Measurements from ENCODE around the gene MIOS.

MIOS gene

DNA sequence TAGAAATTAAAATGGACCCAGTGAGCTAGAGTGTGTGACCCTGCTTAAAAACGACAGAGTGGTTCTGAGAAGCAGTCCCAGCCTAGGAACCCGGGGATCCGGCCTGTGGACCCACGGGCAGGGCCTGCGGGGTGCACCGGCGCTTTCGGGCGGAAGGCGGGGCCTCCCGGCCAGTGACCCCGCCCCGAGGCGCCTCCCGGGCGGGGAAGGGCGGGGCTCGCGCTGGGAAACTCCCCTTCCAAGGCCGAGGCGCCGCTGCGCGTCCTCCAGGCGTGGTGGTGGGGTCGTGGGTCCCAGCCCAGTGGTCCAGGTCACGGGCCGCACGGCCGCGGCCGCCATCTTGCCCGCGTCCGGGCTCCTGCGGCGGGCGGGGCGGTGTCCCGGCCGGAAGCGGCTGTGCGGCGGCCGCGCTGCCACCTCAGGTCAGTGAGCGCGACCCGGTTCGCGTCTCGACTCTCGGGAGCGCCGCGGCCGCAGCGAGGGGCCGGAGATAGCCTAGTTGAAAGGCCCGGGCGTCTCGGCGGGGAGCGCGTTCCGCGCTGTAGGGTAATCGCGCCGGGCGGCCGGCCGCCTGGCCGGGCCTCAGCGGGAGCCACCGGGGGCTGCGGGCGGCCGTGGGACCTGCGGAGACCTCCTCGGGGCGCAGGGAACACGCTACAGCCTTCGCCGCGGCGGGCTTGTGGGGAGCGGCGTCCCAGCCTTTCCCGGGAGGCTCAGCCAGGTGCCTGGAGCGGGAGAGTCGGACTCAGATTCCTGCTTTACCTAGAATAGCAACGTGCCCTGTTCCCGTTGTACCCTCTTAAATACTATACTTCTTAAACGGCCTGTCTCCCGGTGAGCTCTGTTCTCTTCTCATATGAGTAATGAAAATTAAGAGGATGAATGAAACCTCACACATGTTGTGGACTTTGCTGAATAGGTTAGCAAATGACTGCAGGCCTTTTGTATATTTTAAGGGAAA lies at the start of gene MIOS:
Gene MIOS (plus strand): TSS at position 234 of the 961 bp plus-strand sequence. CDS start 5,592 bp downstream, outside the sequence.
- H3K9ac ChIP-seq (ENCODE audit: low read depth in 1 of 2, low read length in 2 of 2): peak within 1 kb of the TSS; percentile 92
- no peaks in the 10 kb centered on the region for H3K9me3 ChIP-seq (ENCODE audit: control insufficient read depth in 2 of 2, low read length in 2 of 2)
- peak within 1 kb of the TSS; percentile 81 to 93 for H3K4me3 ChIP-seq (ENCODE audit: low read length in 2 of 2)
- no peaks in the 10 kb centered on the region for H3K36me3 ChIP-seq (ENCODE audit: control insufficient read depth in 2 of 2, insufficient read depth in 2 of 2, low read length in 2 of 2)
- H3K4me1 ChIP-seq (ENCODE audit: control insufficient read depth in 2 of 2, insufficient read depth in 2 of 2, low read length in 2 of 2): peaks cover 11 to 13% of the 10 kb centered on the region in 2 donors
- H3K27ac ChIP-seq (ENCODE audit: low read depth in 2 of 2, low read length in 2 of 2): peak within 1 kb of the TSS; percentile 89 to 92
- no peaks in the 10 kb centered on the region for H3K27me3 ChIP-seq (ENCODE audit: control insufficient read depth in 2 of 2, insufficient read depth in 2 of 2, low read length in 2 of 2)

GRCh38 chr7:7517754-7518153 lies 48.9 kb upstream of the MIOS start:
- H3K36me3 ChIP-seq (ENCODE audit: control insufficient read depth in 2 of 2, insufficient read depth in 2 of 2, low read length in 2 of 2): no peaks in the 10 kb centered on the region
- no peaks in the 10 kb centered on the region for H3K27me3 ChIP-seq (ENCODE audit: control insufficient read depth in 2 of 2, insufficient read depth in 2 of 2, low read length in 2 of 2)

DNA sequence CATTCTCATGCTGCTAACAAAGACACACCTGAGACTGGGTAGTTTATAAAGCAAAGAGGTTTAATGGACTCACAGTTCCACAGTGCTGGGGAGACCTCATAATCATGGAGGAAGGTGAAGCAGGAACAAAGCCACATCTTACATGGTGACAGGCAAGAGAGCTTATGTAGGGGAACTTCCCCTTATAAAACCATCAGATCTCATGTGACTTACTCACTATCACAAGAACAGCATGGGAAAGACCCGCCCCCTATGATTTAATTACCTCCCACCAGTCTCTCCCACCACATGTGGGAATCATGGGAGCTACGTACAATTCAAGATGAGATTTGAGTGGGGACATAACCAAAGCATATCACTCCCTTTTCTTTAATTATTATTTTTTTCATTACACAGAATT lies 47.6 kb upstream of the MIOS start:
- Histone ChIP-seq H3K27me3 (ENCODE audit: control insufficient read depth in 2 of 2, insufficient read depth in 2 of 2, low read length in 2 of 2) (no peaks in the 10 kb centered on the region), H3K27ac (ENCODE audit: low read depth in 2 of 2, low read length in 2 of 2) (no peak overlapping the region), H3K9me3 (ENCODE audit: control insufficient read depth in 2 of 2, low read length in 2 of 2) (no peaks in the 10 kb centered on the region), H3K4me1 (ENCODE audit: control insufficient read depth in 2 of 2, insufficient read depth in 2 of 2, low read length in 2 of 2) (peaks cover 7 to 16% of the 10 kb centered on the region in 2 donors), H3K36me3 (ENCODE audit: control insufficient read depth in 2 of 2, insufficient read depth in 2 of 2, low read length in 2 of 2) (no peaks in the 10 kb centered on the region), H3K4me3 (ENCODE audit: low read length in 2 of 2) (no peak overlapping the region), H3K9ac (ENCODE audit: low read depth in 1 of 2, low read length in 2 of 2) (no peak overlapping the region)

More at GRCh38 chr7:7517754-7518153, 48.9 kb upstream of the MIOS start:
- Histone ChIP-seq H3K9ac (ENCODE audit: low read depth in 1 of 2, low read length in 2 of 2) (peak overlapping the region in 1 of 2 donors; percentile 36), H3K4me3 (ENCODE audit: low read length in 2 of 2) (no peak overlapping the region), H3K27ac (ENCODE audit: low read depth in 2 of 2, low read length in 2 of 2) (no peak overlapping the region), H3K9me3 (ENCODE audit: control insufficient read depth in 2 of 2, low read length in 2 of 2) (no peaks in the 10 kb centered on the region), H3K4me1 (ENCODE audit: control insufficient read depth in 2 of 2, insufficient read depth in 2 of 2, low read length in 2 of 2) (peaks cover 7 to 25% of the 10 kb centered on the region in 2 donors)

DNA sequence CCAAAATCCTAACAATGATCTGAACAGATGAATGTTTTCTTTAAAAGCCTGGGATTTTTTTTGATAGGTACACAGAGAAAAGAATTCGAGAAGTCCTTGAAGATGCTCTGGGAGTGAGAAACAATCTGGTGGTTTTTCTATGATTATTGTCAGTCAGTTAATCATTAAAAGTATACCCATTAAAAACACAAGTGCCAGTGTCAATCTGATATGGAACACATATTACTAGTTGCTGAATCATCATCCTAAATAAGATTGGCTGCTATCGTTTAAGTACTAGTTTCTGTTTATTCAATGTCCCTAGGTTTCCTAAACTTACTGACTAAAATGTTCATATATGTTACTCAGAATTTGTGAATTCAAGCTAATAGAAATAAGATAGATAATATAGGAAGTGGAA lies 47.2 kb upstream of the MIOS start:
- Histone ChIP-seq H3K4me1 (ENCODE audit: control insufficient read depth in 2 of 2, insufficient read depth in 2 of 2, low read length in 2 of 2) (peaks cover 5 to 16% of the 10 kb centered on the region in 2 donors), H3K36me3 (ENCODE audit: control insufficient read depth in 2 of 2, insufficient read depth in 2 of 2, low read length in 2 of 2) (no peaks in the 10 kb centered on the region), H3K9ac (ENCODE audit: low read depth in 1 of 2, low read length in 2 of 2) (no peak overlapping the region), H3K4me3 (ENCODE audit: low read length in 2 of 2) (no peak overlapping the region), H3K27ac (ENCODE audit: low read depth in 2 of 2, low read length in 2 of 2) (no peak overlapping the region), H3K9me3 (ENCODE audit: control insufficient read depth in 2 of 2, low read length in 2 of 2) (no peaks in the 10 kb centered on the region), H3K27me3 (ENCODE audit: control insufficient read depth in 2 of 2, insufficient read depth in 2 of 2, low read length in 2 of 2) (no peaks in the 10 kb centered on the region)

DNA sequence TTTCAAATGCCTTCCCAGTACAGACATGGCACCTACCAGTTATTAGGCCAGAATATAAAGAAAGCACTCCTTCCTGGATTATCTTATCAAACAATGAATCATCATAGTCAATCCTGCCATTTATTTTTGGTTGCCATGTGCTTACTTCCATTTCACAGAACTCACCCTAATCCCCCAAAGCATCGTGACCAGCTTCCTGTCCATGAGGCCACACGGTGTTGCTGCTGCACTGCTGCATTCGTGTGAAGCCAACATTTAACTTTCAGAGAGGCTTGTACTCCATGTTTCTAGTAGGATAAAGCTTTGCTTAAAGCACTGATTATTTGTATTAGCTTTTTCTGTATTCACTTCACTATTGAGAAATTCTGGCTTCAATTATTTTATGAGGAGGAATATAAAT lies 45.4 kb upstream of the MIOS start:
- H3K4me1 ChIP-seq (ENCODE audit: control insufficient read depth in 2 of 2, insufficient read depth in 2 of 2, low read length in 2 of 2): peaks cover under 1 to 11% of the 10 kb centered on the region in 2 donors
- H3K27ac ChIP-seq (ENCODE audit: low read depth in 2 of 2, low read length in 2 of 2): no peak overlapping the region
- no peaks in the 10 kb centered on the region for H3K27me3 ChIP-seq (ENCODE audit: control insufficient read depth in 2 of 2, insufficient read depth in 2 of 2, low read length in 2 of 2)
- no peaks in the 10 kb centered on the region for H3K36me3 ChIP-seq (ENCODE audit: control insufficient read depth in 2 of 2, insufficient read depth in 2 of 2, low read length in 2 of 2)
- H3K4me3 ChIP-seq (ENCODE audit: low read length in 2 of 2): no peak overlapping the region
- no peaks in the 10 kb centered on the region for H3K9me3 ChIP-seq (ENCODE audit: control insufficient read depth in 2 of 2, low read length in 2 of 2)
- no peak overlapping the region for H3K9ac ChIP-seq (ENCODE audit: low read depth in 1 of 2, low read length in 2 of 2)

DNA sequence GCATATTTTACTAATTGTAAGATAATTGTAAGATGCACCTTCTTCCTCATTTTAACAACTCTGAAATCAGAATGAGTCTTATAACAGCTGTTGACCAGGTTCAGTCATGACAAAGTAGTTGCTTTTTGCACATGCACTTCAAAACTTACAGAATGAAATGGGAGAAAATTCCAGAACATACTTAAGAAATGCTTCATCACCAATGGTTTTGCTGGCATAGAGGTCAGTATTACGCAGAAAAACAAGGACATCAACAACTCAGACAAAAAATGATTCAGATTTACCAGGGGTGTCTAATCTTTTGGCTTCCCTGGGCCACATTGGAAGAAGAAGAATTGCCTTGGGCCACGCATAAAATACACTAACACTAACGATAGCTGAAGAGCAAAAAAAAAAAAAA lies 44.3 kb upstream of the MIOS start:
- Histone ChIP-seq H3K27me3 (ENCODE audit: control insufficient read depth in 2 of 2, insufficient read depth in 2 of 2, low read length in 2 of 2) (peaks cover 0 to 1% of the 10 kb centered on the region in 2 donors), H3K4me1 (ENCODE audit: control insufficient read depth in 2 of 2, insufficient read depth in 2 of 2, low read length in 2 of 2) (peaks cover 0 to 3% of the 10 kb centered on the region in 2 donors), H3K27ac (ENCODE audit: low read depth in 2 of 2, low read length in 2 of 2) (no peak overlapping the region), H3K9ac (ENCODE audit: low read depth in 1 of 2, low read length in 2 of 2) (no peak overlapping the region), H3K9me3 (ENCODE audit: control insufficient read depth in 2 of 2, low read length in 2 of 2) (no peaks in the 10 kb centered on the region), H3K4me3 (ENCODE audit: low read length in 2 of 2) (no peak overlapping the region), H3K36me3 (ENCODE audit: control insufficient read depth in 2 of 2, insufficient read depth in 2 of 2, low read length in 2 of 2) (no peaks in the 10 kb centered on the region)

- no peak overlapping the region for H3K4me3 ChIP-seq (ENCODE audit: low read length in 2 of 2)
- no peaks in the 10 kb centered on the region for H3K4me1 ChIP-seq (ENCODE audit: control insufficient read depth in 2 of 2, insufficient read depth in 2 of 2, low read length in 2 of 2)
- no peak overlapping the region for H3K9ac ChIP-seq (ENCODE audit: low read depth in 1 of 2, low read length in 2 of 2)
- H3K36me3 ChIP-seq (ENCODE audit: control insufficient read depth in 2 of 2, insufficient read depth in 2 of 2, low read length in 2 of 2): no peaks in the 10 kb centered on the region
- no peak overlapping the region for H3K27ac ChIP-seq (ENCODE audit: low read depth in 2 of 2, low read length in 2 of 2)
- H3K9me3 ChIP-seq (ENCODE audit: control insufficient read depth in 2 of 2, low read length in 2 of 2): no peaks in the 10 kb centered on the region
- peaks cover 0 to 3% of the 10 kb centered on the region in 2 donors for H3K27me3 ChIP-seq (ENCODE audit: control insufficient read depth in 2 of 2, insufficient read depth in 2 of 2, low read length in 2 of 2)
Measured at GRCh38 chr7:7524121-7524520, 42.6 kb upstream of the MIOS start.

- no peaks in the 10 kb centered on the region for H3K9me3 ChIP-seq (ENCODE audit: control insufficient read depth in 2 of 2, low read length in 2 of 2)
- H3K27ac ChIP-seq (ENCODE audit: low read depth in 2 of 2, low read length in 2 of 2): no peak overlapping the region
- no peaks in the 10 kb centered on the region for H3K4me1 ChIP-seq (ENCODE audit: control insufficient read depth in 2 of 2, insufficient read depth in 2 of 2, low read length in 2 of 2)
- H3K9ac ChIP-seq (ENCODE audit: low read depth in 1 of 2, low read length in 2 of 2): no peak overlapping the region
- no peaks in the 10 kb centered on the region for H3K36me3 ChIP-seq (ENCODE audit: control insufficient read depth in 2 of 2, insufficient read depth in 2 of 2, low read length in 2 of 2)
- H3K27me3 ChIP-seq (ENCODE audit: control insufficient read depth in 2 of 2, insufficient read depth in 2 of 2, low read length in 2 of 2): peaks cover 0 to 3% of the 10 kb centered on the region in 2 donors
- H3K4me3 ChIP-seq (ENCODE audit: low read length in 2 of 2): no peak overlapping the region
Measured at GRCh38 chr7:7526006-7526405, 40.7 kb upstream of the MIOS start.

DNA sequence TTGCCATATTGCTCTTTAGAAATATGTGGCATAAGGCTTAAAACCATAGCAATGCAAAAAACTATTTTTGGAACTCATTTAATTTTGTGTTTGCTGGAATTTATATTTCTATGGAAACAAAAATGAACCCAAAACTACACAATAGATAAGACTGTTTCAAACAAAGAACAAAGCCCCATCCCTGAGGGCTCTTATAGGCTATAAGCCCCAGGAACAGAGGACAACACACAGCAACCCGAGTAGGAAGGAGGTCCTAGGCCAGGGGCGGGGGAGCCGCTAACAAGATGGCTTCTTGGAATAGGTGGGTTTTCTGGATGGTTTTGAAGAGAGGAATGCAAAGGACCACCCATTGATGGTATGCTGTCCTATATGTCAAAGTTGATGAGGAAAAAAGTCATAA lies 39.6 kb upstream of the MIOS start:
- Histone ChIP-seq H3K9ac (ENCODE audit: low read depth in 1 of 2, low read length in 2 of 2) (no peak overlapping the region), H3K4me1 (ENCODE audit: control insufficient read depth in 2 of 2, insufficient read depth in 2 of 2, low read length in 2 of 2) (no peaks in the 10 kb centered on the region), H3K36me3 (ENCODE audit: control insufficient read depth in 2 of 2, insufficient read depth in 2 of 2, low read length in 2 of 2) (no peaks in the 10 kb centered on the region), H3K27me3 (ENCODE audit: control insufficient read depth in 2 of 2, insufficient read depth in 2 of 2, low read length in 2 of 2) (peaks cover 0 to 3% of the 10 kb centered on the region in 2 donors), H3K9me3 (ENCODE audit: control insufficient read depth in 2 of 2, low read length in 2 of 2) (no peaks in the 10 kb centered on the region), H3K4me3 (ENCODE audit: low read length in 2 of 2) (no peak overlapping the region), H3K27ac (ENCODE audit: low read depth in 2 of 2, low read length in 2 of 2) (no peak overlapping the region)

DNA sequence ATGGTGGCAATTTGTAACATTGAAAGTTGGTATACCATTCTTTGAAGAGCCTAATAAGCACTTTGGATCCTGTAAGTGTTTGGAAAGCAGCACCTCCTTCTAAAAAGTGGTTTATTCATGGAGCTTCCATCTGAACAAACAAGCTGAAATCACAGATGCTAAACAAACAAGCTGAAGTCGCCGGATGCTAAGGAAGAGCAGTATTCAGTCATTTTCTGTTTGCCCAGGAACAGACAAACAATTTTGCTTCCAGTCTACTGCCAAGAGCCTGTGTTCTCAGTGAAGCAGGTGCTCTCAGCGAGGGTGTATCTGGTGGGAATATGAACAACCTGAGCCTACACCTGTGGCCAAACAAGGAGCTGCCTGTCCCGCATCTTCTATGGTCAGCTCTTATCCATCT lies 37.4 kb upstream of the MIOS start:
- Histone ChIP-seq H3K4me3 (ENCODE audit: low read length in 2 of 2) (no peak overlapping the region), H3K27me3 (ENCODE audit: control insufficient read depth in 2 of 2, insufficient read depth in 2 of 2, low read length in 2 of 2) (peaks cover 0 to 3% of the 10 kb centered on the region in 2 donors), H3K27ac (ENCODE audit: low read depth in 2 of 2, low read length in 2 of 2) (no peak overlapping the region), H3K4me1 (ENCODE audit: control insufficient read depth in 2 of 2, insufficient read depth in 2 of 2, low read length in 2 of 2) (no peaks in the 10 kb centered on the region), H3K9ac (ENCODE audit: low read depth in 1 of 2, low read length in 2 of 2) (no peak overlapping the region), H3K9me3 (ENCODE audit: control insufficient read depth in 2 of 2, low read length in 2 of 2) (no peaks in the 10 kb centered on the region), H3K36me3 (ENCODE audit: control insufficient read depth in 2 of 2, insufficient read depth in 2 of 2, low read length in 2 of 2) (no peaks in the 10 kb centered on the region)

Measured in mucosa of rectum (tissue), 2 donors.